Measurements from ENCODE around the gene CD27. TPM values are rescaled to one million over a fixed set of nuclear protein-coding genes. Genes with fewer than 3 reads are reported as not detected.

Gene CD27
- total and polyA plus RNA-seq, 2 of the 13 experiments (the other 11 are each of a cell fraction or from before 2014, with no cell fraction given) = 0.12 TPM; not detected in 1

GRCh38 chr12:6430124-6430989, 14.4 kb upstream of the CD27 start:
- CTCF ChIA-PET (ENCODE audit: low intra/inter-chr PET ratio, low total read pairs) = interaction anchor here (0.7 kb wide), 1 partner anchor 108 kb away, joined by 3 read pairs; no protein-coding TSS in a partner anchor
- H3K4me2 ChIP-seq (ENCODE audit: low read depth, low read length) = peak overlapping the region; percentile 86
- H3K9me3 ChIP-seq (ENCODE audit: low read length) = no peaks in the 10 kb centered on the region
- peak overlapping the region; percentile 7 for H3K27ac ChIP-seq (ENCODE audit: extremely low read length, insufficient read depth, low read length)
- 4% methylated on average over 19 of the region's 19 CpGs for WGBS (ENCODE audit: low lambda C conversion rate)
- no TSS peak for BruUV-seq (replicated peaks)
- H3K9ac ChIP-seq (ENCODE audit: insufficient read depth, low read depth, low read length) = peak overlapping the region; percentile 50; the same call in 1 of the 2 replicates
- FAIRE-seq = peak; percentile 72
- ATAC-seq = peak; percentile 67
- in situ Hi-C loops (cut with HindIII; ENCODE audit: extremely low pct_ligation_motif_present, low pct_unique_long_range_greater_than_20kb) = no loop called here
- H4K20me1 ChIP-seq (ENCODE audit: insufficient read depth, low read length) = no peaks in the 10 kb centered on the region
- H3K79me2 ChIP-seq (ENCODE audit: insufficient read depth, low read length) = no peaks in the 10 kb centered on the region
- intact Hi-C loops (cut with micrococcal nuclease; ENCODE audit: unreplicated experiment) = no loop called here
- H3K36me3 ChIP-seq (replicated peaks in 1 of 2; ENCODE audit: control insufficient read depth in 1 of 2, insufficient read depth in 2 of 2, low read length in 2 of 2) = no peaks in the 10 kb centered on the region
- peak; percentile 72 for DNase-seq (ENCODE audit: low spot score)
- peaks cover 44% of the 10 kb centered on the region for H3K4me1 ChIP-seq (ENCODE audit: insufficient read depth, low read length)
- peaks cover 0 to 12% of the 10 kb centered on the region in 2 experiments; a peak in 1 of 5 replicates for H3K27me3 ChIP-seq (ENCODE audit: control insufficient read depth in 1 of 2, insufficient read depth in 2 of 2, low read length in 2 of 2)
- peak overlapping the region; percentile 87 for H2AFZ ChIP-seq (ENCODE audit: low read length)
- peak overlapping the region; percentile 15 to 60 (median 40) for H3K4me3 ChIP-seq (replicated peaks in 1 of 3; ENCODE audit: insufficient read depth in 1 of 3, low read depth in 2 of 3, low read length in 3 of 3)
- POLR2A ChIA-PET = no interaction called here
- TF ChIP-seq ZSCAN25 (CRISPR knock-in tag; IDR thresholded peaks at IDR 0.05) = no peak
- TF ChIP-seq SP140L (CRISPR knock-in tag; IDR thresholded peaks at IDR 0.05; ENCODE audit: borderline replicate concordance) = no peak
- TF ChIP-seq ZNF776 (CRISPR knock-in tag; IDR thresholded peaks at IDR 0.05) = no peak
- TF ChIP-seq TBP (CRISPR knock-in tag; IDR thresholded peaks at IDR 0.05) = no peak
- TF ChIP-seq NRL (CRISPR knock-in tag; IDR thresholded peaks at IDR 0.05; ENCODE audit: borderline replicate concordance) = no peak
- TF ChIP-seq E2F2 (CRISPR knock-in tag; IDR thresholded peaks at IDR 0.05; ENCODE audit: borderline replicate concordance) = no peak
- TF ChIP-seq NFE2L2 (IDR thresholded peaks at IDR 0.05; ENCODE audit: low read length) = peak; percentile 91
- no peak for TF ChIP-seq ZSCAN31 (CRISPR knock-in tag; IDR thresholded peaks at IDR 0.05; ENCODE audit: low read depth)
- no peak for TF ChIP-seq ZNF446 (CRISPR knock-in tag; IDR thresholded peaks at IDR 0.05)
- peak; percentile 43; the same call in 1 of the 2 replicates for TF ChIP-seq HOXA3 (CRISPR knock-in tag; IDR thresholded peaks at IDR 0.05)
- peak; percentile 55; the same call in 1 of the 2 replicates for TF ChIP-seq ZNF335 (CRISPR knock-in tag; IDR thresholded peaks at IDR 0.05)
- TF ChIP-seq ZKSCAN5 (CRISPR knock-in tag; IDR thresholded peaks at IDR 0.05) = no peak
- TF ChIP-seq SP5 (CRISPR knock-in tag; IDR thresholded peaks at IDR 0.05; ENCODE audit: borderline replicate concordance, low read depth) = no peak
- no peak for TF ChIP-seq TGIF2 (CRISPR knock-in tag; IDR thresholded peaks at IDR 0.05)
- TF ChIP-seq RXRB (CRISPR knock-in tag; IDR thresholded peaks at IDR 0.05; ENCODE audit: borderline replicate concordance) = 0 out of 2 replicates have a peak, but pooled peaks have one; percentile 16
- TF ChIP-seq ZNF143 (CRISPR knock-in tag; IDR thresholded peaks at IDR 0.05) = no peak
- no peak for TF ChIP-seq GTF2F1 (IDR thresholded peaks at IDR 0.05; ENCODE audit: low read length)
- TF ChIP-seq LCORL (IDR thresholded peaks at IDR 0.05) = no peak
- TF ChIP-seq LCORL (CRISPR knock-in tag; IDR thresholded peaks at IDR 0.05) = 0 out of 2 replicates have a peak, but pooled peaks have one; percentile 37
- TF ChIP-seq E2F5 (CRISPR knock-in tag; conservative IDR thresholded peaks at IDR 0.05) = no peak
- peak; percentile 93 for TF ChIP-seq ZNF18 (CRISPR knock-in tag; IDR thresholded peaks at IDR 0.05; ENCODE audit: insufficient replicate concordance)
